Superior temporal gyrus (tissue), 1 donor: ENCODE data around the gene DAG1.

ENCODE experiments used
- DNase-seq: peaks from one replicate; pipeline ENCODE4 v3.0.0-alpha.2; 2016; ENCODE audit errors: extremely low spot score

DAG1 gene

DNA sequence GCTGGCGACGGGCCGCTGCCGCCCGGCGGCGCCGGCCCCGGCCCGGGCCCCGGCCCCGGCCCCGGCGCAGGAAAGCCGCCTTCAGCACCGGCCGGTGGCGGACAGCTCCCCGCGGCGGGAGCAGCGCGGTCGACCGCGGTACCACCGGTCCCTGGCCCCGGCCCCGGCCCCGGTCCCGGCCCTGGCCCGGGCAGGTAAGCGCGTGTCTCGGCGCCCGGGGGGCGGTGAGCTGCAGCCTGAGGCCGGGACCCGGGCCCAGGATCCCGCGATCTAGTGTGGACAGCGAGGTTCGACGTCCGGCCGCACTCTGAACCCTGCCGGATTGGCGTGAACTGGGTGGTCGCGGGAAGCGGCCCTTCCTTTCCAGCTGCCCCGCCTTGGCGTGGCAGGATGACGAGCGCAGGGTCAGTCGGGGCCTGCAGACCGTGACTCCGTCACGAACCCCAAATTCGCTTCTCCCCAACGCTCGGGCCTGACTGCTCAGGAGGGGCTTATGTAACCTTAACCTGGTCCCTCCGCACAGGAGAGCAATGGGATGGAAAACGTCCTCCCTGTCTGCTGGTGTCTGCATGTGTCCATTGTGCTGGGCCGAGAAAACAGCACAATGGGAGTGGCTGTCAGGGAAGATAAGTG is 84.7 kb downstream of the DAG1 start:
- no peak for DNase-seq

DNA sequence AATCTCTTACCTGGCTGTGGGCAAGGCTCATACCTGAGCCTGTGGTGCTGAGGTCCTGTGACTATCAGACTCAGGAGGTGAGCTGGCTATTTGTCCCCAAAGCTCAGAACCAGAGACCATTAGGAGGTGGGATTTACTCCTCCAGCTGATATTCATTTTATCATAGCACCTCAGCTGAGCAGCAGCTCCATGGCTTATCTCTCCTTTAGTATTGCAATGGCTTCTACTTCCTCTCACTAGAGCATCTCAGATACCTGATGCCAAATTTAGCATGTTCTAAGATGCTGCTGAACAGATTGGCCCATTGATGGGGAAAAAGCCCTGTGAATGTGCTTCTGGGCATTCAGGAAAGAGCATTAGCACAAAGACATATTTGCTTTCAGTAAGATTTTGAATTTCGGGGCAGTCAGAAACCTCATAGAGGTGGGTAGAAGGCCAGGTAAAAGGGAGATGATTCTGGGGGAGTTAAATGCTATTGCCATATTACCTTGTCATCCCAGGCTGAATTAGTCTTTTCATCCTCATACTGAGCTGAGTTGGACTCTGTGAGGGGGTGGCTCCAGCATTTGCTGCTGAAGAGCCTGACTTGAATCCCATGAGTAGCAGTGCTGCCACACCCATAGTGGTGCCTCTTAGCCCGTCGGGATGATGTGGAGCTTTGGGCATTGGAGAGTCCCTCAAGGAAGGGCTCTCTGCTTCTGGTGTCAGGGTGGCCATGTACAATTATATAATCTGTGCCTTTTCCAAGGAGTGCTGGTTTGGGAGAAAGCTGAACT is 86.6 kb downstream of the DAG1 start:
- DNase-seq = no peak

- no peak for DNase-seq
Measured at GRCh38 chr3:49563040-49563578, 93.0 kb downstream of the DAG1 start.

GRCh38 chr3:49563766-49564165 is 93.7 kb downstream of the DAG1 start:
- DNase-seq = peak; percentile 20

DNA sequence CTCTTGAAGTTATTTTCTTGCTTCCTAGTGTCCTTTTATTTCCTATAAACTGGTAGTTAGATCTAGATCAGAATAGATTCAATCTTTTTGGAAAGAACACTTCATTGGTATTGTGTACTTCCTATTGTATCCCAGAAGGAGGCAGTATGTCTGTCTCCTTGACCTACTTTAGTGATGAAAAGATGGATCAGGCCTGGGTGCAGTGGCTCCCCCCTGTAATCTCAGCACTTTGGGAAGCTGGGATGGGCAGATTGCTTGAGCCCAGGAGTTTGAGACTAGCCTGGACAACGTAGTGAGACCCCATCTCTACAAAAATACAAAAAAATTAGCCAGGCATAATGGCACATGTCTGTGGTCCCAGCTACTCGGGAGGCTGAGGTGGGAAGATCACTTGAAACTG is 96.2 kb downstream of the DAG1 start:
- DNase-seq = no peak

DNA sequence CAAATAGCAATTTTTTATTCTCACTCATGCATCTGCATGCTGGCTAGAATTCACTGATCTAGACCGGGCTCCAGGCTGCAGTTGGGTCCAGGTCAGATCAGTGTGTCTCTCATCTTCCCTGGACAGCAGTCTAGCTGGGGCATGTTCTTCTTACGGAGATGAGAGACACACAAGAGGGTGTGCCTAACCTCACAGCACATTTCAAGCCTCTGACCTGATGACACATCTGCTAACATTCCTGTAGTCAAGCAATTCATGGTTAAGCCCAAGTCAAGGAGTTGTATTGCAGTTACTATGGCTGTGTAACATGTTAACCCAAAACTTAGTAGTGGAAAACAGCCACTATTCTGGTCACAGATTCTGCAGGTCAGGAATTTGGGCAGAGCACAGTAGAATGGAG is 97.3 kb downstream of the DAG1 start:
- DNase-seq = no peak

GRCh38 chr3:49568965-49569364 is 98.9 kb downstream of the DAG1 start:
- DNase-seq = no peak

DNA sequence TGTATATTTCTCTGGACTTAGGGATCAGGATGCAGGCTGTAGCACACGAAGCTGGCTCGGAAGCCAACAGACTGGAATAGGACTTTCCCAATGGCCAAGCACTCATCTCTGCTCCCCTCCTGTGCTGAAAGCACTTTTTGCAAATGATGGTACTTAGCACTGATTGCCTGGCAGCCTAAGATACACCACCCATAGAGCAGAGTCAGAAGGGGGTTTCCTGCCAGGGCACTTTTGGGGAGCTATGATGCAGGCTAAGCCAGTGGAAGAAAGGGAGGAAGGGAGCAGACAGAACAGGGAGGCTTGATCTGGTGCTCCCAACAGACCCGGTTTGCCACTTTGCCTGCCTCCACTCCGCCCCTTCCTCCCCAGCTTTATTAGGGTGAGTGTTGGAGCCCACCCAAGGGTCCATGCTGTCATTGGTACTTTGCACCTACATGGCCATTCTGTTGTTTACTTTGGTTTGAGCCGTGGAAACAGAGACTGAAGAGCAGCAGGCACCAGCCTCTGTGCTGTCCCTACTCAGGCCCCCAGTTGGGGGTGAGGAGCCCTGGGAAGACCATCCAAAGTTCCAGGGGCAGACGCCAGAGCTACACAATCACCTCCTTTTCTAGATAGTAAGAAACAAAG is 100.1 kb downstream of the DAG1 start:
- no peak for DNase-seq

GRCh38 chr3:49582177-49582576 is 112.1 kb downstream of the DAG1 start:
- no peak for DNase-seq
